ENCODE data around the gene TWNK.

- TF ChIP-seq POLR2A (IDR thresholded peaks at IDR 0.05; ENCODE audit: extremely low read depth, insufficient read length) (no peak), MAX (IDR thresholded peaks at IDR 0.05; ENCODE audit: low read depth, low read length) (no peak), MYC (IDR thresholded peaks at IDR 0.05; ENCODE audit: low read depth, low read length) (no peak)
- TF ChIP-seq, protein P1, sequence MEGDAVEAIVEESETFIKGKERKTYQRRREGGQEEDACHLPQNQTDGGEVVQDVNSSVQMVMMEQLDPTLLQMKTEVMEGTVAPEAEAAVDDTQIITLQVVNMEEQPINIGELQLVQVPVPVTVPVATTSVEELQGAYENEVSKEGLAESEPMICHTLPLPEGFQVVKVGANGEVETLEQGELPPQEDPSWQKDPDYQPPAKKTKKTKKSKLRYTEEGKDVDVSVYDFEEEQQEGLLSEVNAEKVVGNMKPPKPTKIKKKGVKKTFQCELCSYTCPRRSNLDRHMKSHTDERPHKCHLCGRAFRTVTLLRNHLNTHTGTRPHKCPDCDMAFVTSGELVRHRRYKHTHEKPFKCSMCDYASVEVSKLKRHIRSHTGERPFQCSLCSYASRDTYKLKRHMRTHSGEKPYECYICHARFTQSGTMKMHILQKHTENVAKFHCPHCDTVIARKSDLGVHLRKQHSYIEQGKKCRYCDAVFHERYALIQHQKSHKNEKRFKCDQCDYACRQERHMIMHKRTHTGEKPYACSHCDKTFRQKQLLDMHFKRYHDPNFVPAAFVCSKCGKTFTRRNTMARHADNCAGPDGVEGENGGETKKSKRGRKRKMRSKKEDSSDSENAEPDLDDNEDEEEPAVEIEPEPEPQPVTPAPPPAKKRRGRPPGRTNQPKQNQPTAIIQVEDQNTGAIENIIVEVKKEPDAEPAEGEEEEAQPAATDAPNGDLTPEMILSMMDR (IDR thresholded peaks at IDR 0.05; ENCODE audit: low read depth, low read length) = no peak
Observed at GRCh38 chr10:100939763-100940344, 47.5 kb upstream of the TWNK start.
